B cell (primary cell): Measurements from ENCODE around the gene POU2AF2. TPM values are rescaled to one million over a fixed set of nuclear protein-coding genes. Genes with fewer than 3 reads are reported as not detected.

Experiments
- ATAC-seq: fragments of 200-7000 bp; cut with Tn5 transposase; one replicate; pipeline ENCODE4 v1.10.0; 2021; ENCODE audit warnings: low read depth, mild to moderate bottlenecking, moderate number of reproducible peaks, moderate library complexity
- CTCF ChIA-PET: fragments of 350-600 bp; sonication (Branson Sonifier 250); formaldehyde crosslinking; loops from one replicate; lab custom pipeline; 2021; ENCODE audit warnings: antibody characterized with exemption, inconsistent platforms; lab: Charles Lee
- POLR2A ChIA-PET: fragments of 350-600 bp; sonication (Branson Sonifier 250); formaldehyde crosslinking; loops from one replicate; lab custom pipeline; 2021; ENCODE audit warnings: antibody characterized with exemption; lab: Charles Lee
- DNase-seq: peaks from one replicate; pipeline ENCODE4 v3.0.0; 2013
- H2AFZ ChIP-seq: 2 replicates; pipeline ENCODE4 v1.6.1; 2012; ENCODE audit warnings: mild to moderate bottlenecking, low read depth, low read length; ENCODE audit not compliant: insufficient read depth, poor library complexity, severe bottlenecking
- H3K27ac ChIP-seq, 2 donors: 1 replicate in 1 of 2; 2 replicates in 1 of 2; pipeline ENCODE4 v1.5.1; 2012 to 2013; ENCODE audit warnings: low read length in 2 of 2, mild to moderate bottlenecking in 2 of 2, moderate library complexity in 1 of 2
- H3K27me3 ChIP-seq, 4 experiments: fragments of 200-600 bp in 1 of 4; sonication (generic) in 1 of 4; replicated peaks in 1 of 4; 1 replicate in 2 of 4; 2 replicates in 2 of 4; pipeline versions ENCODE4 v1.6.1 to v1.7.0; 2013 to 2016; ENCODE audit warnings: low read length in 3 of 4, mild to moderate bottlenecking in 2 of 4, mixed read lengths in 1 of 4, moderate library complexity in 1 of 4; ENCODE audit not compliant: insufficient read depth in 4 of 4, control insufficient read depth in 3 of 4; ENCODE audit errors: control extremely low read depth in 1 of 4
- H3K36me3 ChIP-seq, 2 experiments: replicated peaks in 1 of 2; 1 replicate in 1 of 2; 2 replicates in 1 of 2; pipeline versions ENCODE4 v1.6.1 to v1.7.1; 2013; ENCODE audit warnings: low read length in 1 of 2; ENCODE audit not compliant: insufficient read depth in 2 of 2, control insufficient read depth in 1 of 2; ENCODE audit errors: control extremely low read depth in 1 of 2, extremely low read depth in 1 of 2
- H3K4me1 ChIP-seq, 2 donors: fragments of 200-600 bp in 1 of 2; sonication (generic) in 1 of 2; 1 replicate in 1 of 2; 2 replicates in 1 of 2; pipeline versions ENCODE4 v1.5.1 to v1.6.1; 2013 to 2017; ENCODE audit warnings: low read length in 2 of 2; ENCODE audit not compliant: control insufficient read depth in 2 of 2, insufficient read depth in 2 of 2
- H3K4me2 ChIP-seq: replicated peaks from 2 replicates; pipeline ENCODE3; 2012; ENCODE audit warnings: mild to moderate bottlenecking, low read depth, low read length; ENCODE audit not compliant: poor library complexity, severe bottlenecking
- H3K4me3 ChIP-seq, 5 experiments: fragments of 200-600 bp in 1 of 5; sonication (generic) in 1 of 5; 1 replicate in 3 of 5; 2 replicates in 2 of 5; pipeline versions ENCODE4 v1.5.1 to v1.7.0; 2011 to 2016; ENCODE audit warnings: low read length in 4 of 5, mild to moderate bottlenecking in 4 of 5, low read depth in 2 of 5, control low read depth in 1 of 5, moderate library complexity in 1 of 5; ENCODE audit not compliant: insufficient read depth in 1 of 5; ENCODE audit errors: control extremely low read depth in 1 of 5, extremely low read depth in 1 of 5
- H3K79me2 ChIP-seq: fragments of 200-600 bp; sonication (generic); one replicate; pipeline ENCODE4 v1.6.0; 2016; ENCODE audit warnings: low read length; ENCODE audit not compliant: control insufficient read depth, insufficient read depth
- H3K9ac ChIP-seq: fragments of 200-600 bp; sonication (generic); 2 replicates; pipeline ENCODE4 v1.6.1; 2017; ENCODE audit warnings: mild to moderate bottlenecking, low read length, moderate library complexity
- H3K9me3 ChIP-seq, 3 donors: one replicate each; pipeline versions ENCODE4 v1.6.1 to v1.7.1; 2013; ENCODE audit warnings: low read length in 2 of 3; ENCODE audit not compliant: control insufficient read depth in 2 of 3, insufficient read depth in 1 of 3; ENCODE audit errors: control extremely low read depth in 1 of 3
- H4K20me1 ChIP-seq: 2 replicates; pipeline ENCODE4 v1.6.0; 2012; ENCODE audit warnings: mild to moderate bottlenecking, low read length; ENCODE audit not compliant: insufficient read depth, control insufficient read depth, poor library complexity, severe bottlenecking
- H3K27ac Mint-ChIP-seq: one replicate; pipeline ENCODE4 v1.8.0; 2021; ENCODE audit warnings: mixed read lengths
- H3K27me3 Mint-ChIP-seq: one replicate; pipeline ENCODE4 v1.8.0; 2021; ENCODE audit warnings: mixed read lengths
- H3K4me1 Mint-ChIP-seq: one replicate; pipeline ENCODE4 v1.8.0; 2021; ENCODE audit warnings: mixed read lengths
- H3K4me3 Mint-ChIP-seq: one replicate; pipeline ENCODE4 v1.8.0; 2021; ENCODE audit warnings: mixed read lengths
- H3K9me3 Mint-ChIP-seq: one replicate; pipeline ENCODE4 v1.8.0; 2022; ENCODE audit warnings: mixed read lengths; ENCODE audit not compliant: insufficient read depth
- EZH2 ChIP-seq: IDR thresholded peaks from 2 replicates; pipeline ENCODE4 v1.6.1; 2012; ENCODE audit warnings: borderline replicate concordance, low read depth, mild to moderate bottlenecking, moderate library complexity, low read length; ENCODE audit not compliant: insufficient read depth, poor library complexity, severe bottlenecking
- WGBS: methylation state at CpG from one replicate; pipeline ENCODE4 v1.1.5; 2013; ENCODE audit warnings: missing lambda C conversion rate; ENCODE audit not compliant: insufficient coverage; 5-methylcytosine and 5-hydroxymethylcytosine counted together
- intact Hi-C: fragments of 100-400 bp; cut with micrococcal nuclease; formaldehyde crosslinking; loops from one replicate; pipeline ENCODE4 v1.10.0; 2022
- polyA plus RNA-seq: library from polyadenylated mRNA; depleted of rRNA; stranded (reverse); fragments of >200 nt; gene quantifications from 2 replicates; pipeline ENCODE4 v1.2.3, GENCODE V29; 2012
- total RNA-seq, 2 donors: library from RNA; stranded (reverse); fragments of 120-200 nt in 1 of 2; gene quantifications; 1 replicate in 1 of 2; 2 replicates in 1 of 2; pipeline versions ENCODE4 v1.2.3 to v1.2.4, GENCODE V29; 2013 to 2022
- TF ChIP-seq, protein P1 (sequence below): fragments of 200-600 bp; IDR thresholded peaks from one replicate; pipeline ENCODE4 v1.8.0; 2022; ENCODE audit warnings: antibody characterized with exemption, mild to moderate bottlenecking

The POU2AF2 gene
- total and polyA plus RNA-seq, 2 donors (not counting 1 experiment from before 2014, with no cell fraction given), result not detected

DNA sequence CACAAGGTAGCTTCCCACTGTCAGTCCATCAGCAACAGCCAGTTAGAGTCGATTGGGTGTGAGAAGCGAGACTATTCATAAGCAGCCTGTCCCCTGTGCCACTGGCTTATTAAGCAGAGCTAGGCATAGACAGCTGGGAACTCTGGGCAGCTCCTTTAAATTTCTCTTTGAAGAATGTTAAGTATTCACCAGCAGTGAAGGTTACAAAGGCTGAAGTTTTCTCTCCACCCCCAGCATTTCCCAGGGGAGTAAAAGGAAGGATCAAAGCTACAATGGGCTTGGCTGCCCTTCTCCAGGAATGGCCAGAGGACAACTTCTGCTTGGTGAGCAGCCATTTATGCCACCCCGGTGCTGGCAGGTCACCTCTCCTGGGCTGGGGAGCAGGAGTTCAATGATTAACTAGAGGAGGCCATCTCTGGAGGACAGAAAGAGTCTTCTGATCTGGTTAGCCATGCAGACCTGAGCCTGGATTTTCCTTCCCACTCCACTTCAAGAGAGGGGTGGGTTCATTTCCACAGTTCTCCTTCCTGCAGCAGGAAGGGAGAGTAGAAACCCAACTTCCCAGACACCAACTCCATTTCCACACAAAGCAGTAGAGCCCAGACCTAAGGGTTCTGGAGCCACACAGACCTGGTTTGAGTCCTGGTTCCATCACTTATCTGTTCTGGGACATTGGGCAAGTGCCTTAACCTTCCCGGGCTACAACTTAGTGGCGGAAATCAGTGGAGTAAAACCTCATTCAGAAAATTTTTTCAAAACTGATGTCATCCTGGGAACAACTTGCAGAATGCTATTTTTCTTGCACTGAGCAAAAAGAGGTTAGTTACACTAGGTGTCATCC, 75.4 kb downstream of the POU2AF2 start:
- Histone ChIP-seq H3K9ac (no peak overlapping the region), H2AFZ (no peak overlapping the region), H3K36me3 (no peaks in the 10 kb centered on the region), H3K27me3 (no peaks in the 10 kb centered on the region), H3K4me1 (no peaks in the 10 kb centered on the region), H4K20me1 (no peaks in the 10 kb centered on the region), H3K9me3 (peaks cover 0 to under 1% (median 0%) of the 10 kb centered on the region in 3 donors), H3K4me2 (no peak overlapping the region), H3K79me2 (no peaks in the 10 kb centered on the region), H3K27ac (no peak overlapping the region), H3K4me3 (no peak overlapping the region)
- TF ChIP-seq, protein P1, sequence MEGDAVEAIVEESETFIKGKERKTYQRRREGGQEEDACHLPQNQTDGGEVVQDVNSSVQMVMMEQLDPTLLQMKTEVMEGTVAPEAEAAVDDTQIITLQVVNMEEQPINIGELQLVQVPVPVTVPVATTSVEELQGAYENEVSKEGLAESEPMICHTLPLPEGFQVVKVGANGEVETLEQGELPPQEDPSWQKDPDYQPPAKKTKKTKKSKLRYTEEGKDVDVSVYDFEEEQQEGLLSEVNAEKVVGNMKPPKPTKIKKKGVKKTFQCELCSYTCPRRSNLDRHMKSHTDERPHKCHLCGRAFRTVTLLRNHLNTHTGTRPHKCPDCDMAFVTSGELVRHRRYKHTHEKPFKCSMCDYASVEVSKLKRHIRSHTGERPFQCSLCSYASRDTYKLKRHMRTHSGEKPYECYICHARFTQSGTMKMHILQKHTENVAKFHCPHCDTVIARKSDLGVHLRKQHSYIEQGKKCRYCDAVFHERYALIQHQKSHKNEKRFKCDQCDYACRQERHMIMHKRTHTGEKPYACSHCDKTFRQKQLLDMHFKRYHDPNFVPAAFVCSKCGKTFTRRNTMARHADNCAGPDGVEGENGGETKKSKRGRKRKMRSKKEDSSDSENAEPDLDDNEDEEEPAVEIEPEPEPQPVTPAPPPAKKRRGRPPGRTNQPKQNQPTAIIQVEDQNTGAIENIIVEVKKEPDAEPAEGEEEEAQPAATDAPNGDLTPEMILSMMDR, result no peak
- no peak for TF ChIP-seq EZH2
- Mint-ChIP-seq H3K9me3 (no peaks in the 10 kb centered on the region), H3K4me3 (no peak overlapping the region), H3K4me1 (no peaks in the 10 kb centered on the region), H3K27ac (peak overlapping the region; percentile 8), H3K27me3 (no peaks in the 10 kb centered on the region)
- 96% methylated on average over 4 of the region's 5 CpGs for WGBS
- ATAC-seq (no peak), DNase-seq (no peak)
- POLR2A ChIA-PET, result no interaction called here
- CTCF ChIA-PET, result interaction anchor here (0.7 kb wide), 1 partner anchor 22 kb away, joined by 3 read pairs; no protein-coding TSS in a partner anchor
- intact Hi-C loops, result no loop called here

DNA sequence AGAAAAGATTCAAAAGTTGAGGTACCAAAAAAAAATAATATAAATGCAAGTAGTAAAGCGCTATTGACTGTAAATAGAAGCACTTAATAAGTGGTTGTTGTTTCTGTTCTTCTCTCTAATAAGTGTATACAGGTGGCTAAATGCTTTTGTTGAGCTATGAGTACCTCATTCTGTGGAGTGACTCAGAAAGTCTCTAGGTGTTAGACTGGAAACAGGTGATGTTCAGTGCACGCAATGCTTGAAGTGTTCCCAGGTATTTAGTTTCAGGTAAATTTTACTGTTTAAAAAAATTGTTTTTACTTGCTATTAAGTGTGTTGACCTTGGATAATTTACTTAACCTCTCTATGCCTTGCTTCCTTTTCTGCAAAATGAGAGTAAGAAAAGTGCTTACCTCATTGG, 77.0 kb downstream of the POU2AF2 start:
- no peaks in the 10 kb centered on the region for H3K27me3 ChIP-seq
- Mint-ChIP-seq H3K4me1 (no peaks in the 10 kb centered on the region), H3K9me3 (no peaks in the 10 kb centered on the region), H3K27ac (no peak overlapping the region), H3K27me3 (no peaks in the 10 kb centered on the region), H3K4me3 (no peak overlapping the region)
- H4K20me1 ChIP-seq, result no peaks in the 10 kb centered on the region
- no peak for DNase-seq
- H3K36me3 ChIP-seq, result no peaks in the 10 kb centered on the region
- POLR2A ChIA-PET, result no interaction called here
- no peak overlapping the region for H2AFZ ChIP-seq
- no peak for TF ChIP-seq EZH2
- TF ChIP-seq, protein P1, result no peak
- H3K79me2 ChIP-seq, result no peaks in the 10 kb centered on the region
- intact Hi-C loops, result no loop called here
- H3K4me3 ChIP-seq, result no peak overlapping the region
- ATAC-seq, result no peak
- H3K4me1 ChIP-seq, result no peaks in the 10 kb centered on the region
- no peak overlapping the region for H3K4me2 ChIP-seq
- no peak overlapping the region for H3K9ac ChIP-seq
- no peak overlapping the region for H3K27ac ChIP-seq
- H3K9me3 ChIP-seq, result no peaks in the 10 kb centered on the region
- CTCF ChIA-PET, result interaction anchor here (1.5 kb wide), 1 partner anchor 101 kb away, joined by 4 read pairs; no protein-coding TSS in a partner anchor
- WGBS, result 100% methylated on average over 1 of the region's 2 CpGs
